Stimulated activated naive CD8-positive, alpha-beta T cell treated with anti-CD3 and anti-CD28 coated beads, Interleukin-15, Interleukin-2, amounts not matched to agents 100 ng/mL and 50 ng/mL, for 24 hours (primary cell): Measurements from ENCODE around the gene ERVFRD-1.

Experiments
- H3K27ac Mint-ChIP-seq: one replicate; pipeline ENCODE4 v1.8.0; 2021; ENCODE audit warnings: mild to moderate bottlenecking, mixed read lengths
- H3K27me3 Mint-ChIP-seq: one replicate; pipeline ENCODE4 v1.8.0; 2021; ENCODE audit warnings: mixed read lengths
- H3K36me3 Mint-ChIP-seq: one replicate; pipeline ENCODE4 v1.8.0; 2021; ENCODE audit warnings: low read depth, mixed read lengths
- H3K4me1 Mint-ChIP-seq: one replicate; pipeline ENCODE4 v1.8.0; 2021; ENCODE audit warnings: low read depth, mixed read lengths
- H3K4me3 Mint-ChIP-seq: one replicate; pipeline ENCODE4 v1.8.0; 2021; ENCODE audit warnings: mild to moderate bottlenecking, mixed read lengths
- H3K9me3 Mint-ChIP-seq: one replicate; pipeline ENCODE4 v1.8.0; 2021; ENCODE audit warnings: mixed read lengths

The ERVFRD-1 gene, protein sequence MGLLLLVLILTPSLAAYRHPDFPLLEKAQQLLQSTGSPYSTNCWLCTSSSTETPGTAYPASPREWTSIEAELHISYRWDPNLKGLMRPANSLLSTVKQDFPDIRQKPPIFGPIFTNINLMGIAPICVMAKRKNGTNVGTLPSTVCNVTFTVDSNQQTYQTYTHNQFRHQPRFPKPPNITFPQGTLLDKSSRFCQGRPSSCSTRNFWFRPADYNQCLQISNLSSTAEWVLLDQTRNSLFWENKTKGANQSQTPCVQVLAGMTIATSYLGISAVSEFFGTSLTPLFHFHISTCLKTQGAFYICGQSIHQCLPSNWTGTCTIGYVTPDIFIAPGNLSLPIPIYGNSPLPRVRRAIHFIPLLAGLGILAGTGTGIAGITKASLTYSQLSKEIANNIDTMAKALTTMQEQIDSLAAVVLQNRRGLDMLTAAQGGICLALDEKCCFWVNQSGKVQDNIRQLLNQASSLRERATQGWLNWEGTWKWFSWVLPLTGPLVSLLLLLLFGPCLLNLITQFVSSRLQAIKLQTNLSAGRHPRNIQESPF

DNA sequence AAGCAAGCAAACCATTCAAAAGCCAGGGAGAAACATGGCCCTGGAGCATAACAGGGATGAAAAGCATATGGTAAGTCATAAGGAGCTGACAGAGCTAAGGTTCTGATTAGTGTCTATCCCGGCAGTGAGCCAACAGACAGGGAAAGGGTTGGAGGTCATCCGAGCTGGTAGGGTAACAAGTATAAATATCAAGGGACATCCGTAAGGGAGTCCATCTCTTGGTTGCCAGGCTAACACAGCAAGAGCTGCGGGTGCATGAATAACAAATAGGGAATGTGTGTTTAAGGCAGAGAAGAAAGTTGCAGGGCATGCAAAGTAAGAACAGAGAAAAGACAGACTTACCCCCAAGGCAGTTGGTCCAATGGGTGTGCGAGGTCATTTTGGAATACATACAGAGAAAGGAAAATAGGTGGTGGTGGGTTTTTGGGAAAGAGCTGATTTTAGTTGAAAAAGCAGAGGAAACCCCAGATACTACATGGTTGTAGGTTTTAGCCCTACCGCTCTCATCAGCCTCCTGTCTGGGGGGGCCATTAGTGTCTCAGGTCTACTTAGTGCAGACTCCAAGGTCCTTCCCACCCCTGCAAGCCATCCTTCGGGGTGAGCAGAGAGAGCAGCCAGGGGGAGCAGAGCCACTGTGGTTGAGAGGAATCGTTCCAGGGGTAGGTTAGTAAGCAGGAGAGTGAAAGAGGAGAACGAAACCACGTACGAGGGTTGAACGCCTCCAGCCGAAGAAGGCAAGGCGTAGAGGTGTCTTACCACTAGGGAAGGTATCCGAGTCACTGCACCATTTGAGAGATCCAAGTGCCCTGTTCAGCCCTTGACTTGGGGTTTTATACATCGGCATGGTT is at the start of gene ERVFRD-1:
ERVFRD-1 (minus strand) TSS at position 805 of the 848 bp plus-strand sequence. CDS start 6,415 bp downstream, outside the sequence.
- H3K9me3 Mint-ChIP-seq: no peaks in the 10 kb centered on the region
- peak within 1 kb of the TSS; percentile 55 for H3K27ac Mint-ChIP-seq
- peak within 1 kb of the TSS; percentile 47 for H3K4me3 Mint-ChIP-seq
- peaks cover 24% of the 10 kb centered on the region for H3K4me1 Mint-ChIP-seq
- H3K27me3 Mint-ChIP-seq: no peaks in the 10 kb centered on the region
- H3K36me3 Mint-ChIP-seq: peaks cover 23% of the 10 kb centered on the region

DNA sequence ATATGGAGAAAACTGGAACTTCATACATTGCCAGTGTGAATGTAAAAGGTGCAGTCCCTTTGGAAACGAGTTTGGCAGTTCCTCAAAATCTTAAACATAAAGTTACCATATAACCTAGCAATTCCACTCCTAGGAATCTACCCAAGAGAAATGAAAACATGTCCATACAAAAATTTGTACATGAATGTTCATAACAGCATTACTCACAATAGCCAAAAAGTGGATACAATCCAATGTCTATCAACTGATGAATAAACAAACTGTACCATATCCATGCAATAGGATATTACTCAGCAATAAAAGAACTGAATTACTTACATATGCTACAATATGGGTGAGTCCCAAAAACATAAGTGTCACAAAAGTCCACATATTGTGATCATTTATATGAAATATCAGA is 48.7 kb upstream of the ERVFRD-1 start:
- H3K36me3 Mint-ChIP-seq: no peaks in the 10 kb centered on the region
- H3K4me1 Mint-ChIP-seq: peaks cover 13% of the 10 kb centered on the region
- H3K27ac Mint-ChIP-seq: no peak overlapping the region
- no peaks in the 10 kb centered on the region for H3K9me3 Mint-ChIP-seq
- H3K27me3 Mint-ChIP-seq: peaks cover 4% of the 10 kb centered on the region
- no peak overlapping the region for H3K4me3 Mint-ChIP-seq

DNA sequence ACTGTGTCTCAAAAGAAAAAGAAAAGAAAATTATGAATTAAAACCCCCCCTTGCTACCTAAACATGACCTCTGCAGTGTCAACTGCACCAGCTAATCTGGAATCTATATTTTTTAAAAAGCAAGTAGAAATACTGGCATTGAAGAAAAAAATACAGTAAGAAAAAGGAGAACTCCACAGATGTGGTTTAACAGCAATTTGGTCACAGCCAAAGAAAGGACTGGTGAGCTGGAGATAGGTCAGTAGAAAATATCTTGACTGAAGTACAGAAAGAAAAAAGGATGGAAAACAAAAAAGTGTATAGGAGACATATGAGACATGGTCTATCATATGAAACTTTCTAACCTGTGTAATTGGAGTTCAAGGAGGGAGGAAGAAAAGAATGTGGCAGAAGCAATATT is 44.1 kb upstream of the ERVFRD-1 start:
- Mint-ChIP-seq H3K4me3 (no peak overlapping the region), H3K9me3 (no peaks in the 10 kb centered on the region), H3K27me3 (peaks cover 13% of the 10 kb centered on the region), H3K36me3 (no peaks in the 10 kb centered on the region), H3K4me1 (peaks cover 7% of the 10 kb centered on the region), H3K27ac (no peak overlapping the region)

DNA sequence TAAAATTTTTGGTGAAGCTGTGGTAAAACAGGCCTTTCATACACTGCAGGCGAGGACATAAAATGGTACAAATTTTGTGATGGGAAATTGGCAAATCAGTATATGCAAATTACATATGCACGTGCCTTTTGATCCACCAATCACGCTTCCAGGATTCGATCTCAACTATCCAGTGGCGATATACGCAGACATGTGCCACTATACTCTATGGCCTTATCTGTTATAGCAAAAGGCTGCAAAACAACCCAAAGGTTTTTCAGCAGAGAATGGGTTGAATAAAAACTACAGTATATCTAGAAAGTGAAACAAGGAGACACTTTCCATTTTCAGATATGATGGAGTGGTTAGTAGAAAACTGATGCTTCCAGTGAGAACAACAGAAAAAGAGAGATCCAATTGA is 41.9 kb upstream of the ERVFRD-1 start:
- Mint-ChIP-seq H3K9me3 (no peaks in the 10 kb centered on the region), H3K27ac (no peak overlapping the region)

DNA sequence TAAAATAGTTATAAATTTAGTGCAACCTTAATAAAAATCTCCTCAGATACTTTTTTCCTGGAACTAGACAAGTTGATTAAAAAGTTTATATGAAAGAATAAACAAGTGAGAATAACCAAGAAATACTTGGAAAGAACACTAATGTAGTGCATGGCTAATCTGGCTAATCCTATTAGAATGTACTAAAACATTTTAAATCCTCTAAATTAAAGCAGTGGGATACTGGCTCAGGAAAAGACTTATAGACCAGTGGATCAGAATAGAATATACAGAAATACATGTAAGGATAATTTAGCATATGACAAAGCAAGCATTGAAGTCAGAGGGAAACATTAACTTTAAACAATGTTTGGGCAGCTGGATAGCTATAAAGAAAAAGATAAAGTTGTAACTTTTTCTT is 41.1 kb upstream of the ERVFRD-1 start:
- Mint-ChIP-seq H3K27ac (no peak overlapping the region), H3K4me1 (peaks cover 7% of the 10 kb centered on the region), H3K9me3 (no peaks in the 10 kb centered on the region), H3K4me3 (no peak overlapping the region), H3K36me3 (no peaks in the 10 kb centered on the region), H3K27me3 (peaks cover 13% of the 10 kb centered on the region)

More for the DNA sequence above, 41.9 kb upstream of the ERVFRD-1 start:
- H3K4me3 Mint-ChIP-seq: peak overlapping the region; percentile 59
- H3K4me1 Mint-ChIP-seq: peaks cover 7% of the 10 kb centered on the region
- H3K36me3 Mint-ChIP-seq: no peaks in the 10 kb centered on the region
- peaks cover 13% of the 10 kb centered on the region for H3K27me3 Mint-ChIP-seq

DNA sequence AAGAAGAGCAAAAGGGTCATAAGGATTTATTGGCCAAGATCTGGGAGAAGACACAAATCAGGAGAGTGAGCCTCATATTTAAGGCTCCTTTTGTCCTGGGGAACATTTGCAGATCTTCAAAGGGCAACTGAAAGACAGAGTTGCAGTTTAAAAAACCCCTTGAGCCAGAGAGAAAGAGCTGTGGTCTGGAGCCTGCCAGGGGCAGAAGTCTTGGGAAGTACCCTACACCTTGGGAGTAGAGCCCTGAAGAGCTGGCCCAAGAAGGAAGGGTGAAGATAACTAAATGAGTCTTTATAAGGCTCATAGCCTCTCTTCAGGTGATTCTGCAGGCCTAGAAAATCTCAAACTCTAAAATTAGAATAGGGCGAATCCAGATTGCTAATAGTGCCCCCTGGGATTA is 40.0 kb upstream of the ERVFRD-1 start:
- no peaks in the 10 kb centered on the region for H3K36me3 Mint-ChIP-seq
- peaks cover 7% of the 10 kb centered on the region for H3K4me1 Mint-ChIP-seq
- H3K4me3 Mint-ChIP-seq: no peak overlapping the region
- peaks cover 12% of the 10 kb centered on the region for H3K27me3 Mint-ChIP-seq
- no peaks in the 10 kb centered on the region for H3K9me3 Mint-ChIP-seq
- H3K27ac Mint-ChIP-seq: no peak overlapping the region

DNA sequence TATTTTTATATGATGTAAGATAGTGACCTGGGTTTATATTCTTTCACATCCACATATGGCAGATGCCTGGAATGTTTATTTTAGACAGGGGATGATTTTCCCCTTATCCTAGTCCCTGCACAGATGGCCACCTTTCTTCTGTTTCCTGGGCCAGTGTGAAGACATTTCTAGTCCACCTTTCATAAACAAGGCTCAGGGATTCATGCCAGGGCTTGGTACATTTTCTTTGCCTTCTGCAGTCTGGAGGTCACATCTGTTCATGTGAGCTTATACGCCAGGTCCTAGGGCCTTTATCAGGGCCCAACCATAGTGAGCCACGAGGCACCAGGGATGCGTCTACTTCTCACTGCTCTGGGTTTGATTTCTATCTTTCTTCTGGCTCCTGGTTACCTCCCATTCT is 38.0 kb upstream of the ERVFRD-1 start:
- H3K4me1 Mint-ChIP-seq: peaks cover 8% of the 10 kb centered on the region
- H3K9me3 Mint-ChIP-seq: no peaks in the 10 kb centered on the region
- peaks cover 5% of the 10 kb centered on the region for H3K27me3 Mint-ChIP-seq
- H3K36me3 Mint-ChIP-seq: no peaks in the 10 kb centered on the region
- H3K27ac Mint-ChIP-seq: no peak overlapping the region
- H3K4me3 Mint-ChIP-seq: no peak overlapping the region

DNA sequence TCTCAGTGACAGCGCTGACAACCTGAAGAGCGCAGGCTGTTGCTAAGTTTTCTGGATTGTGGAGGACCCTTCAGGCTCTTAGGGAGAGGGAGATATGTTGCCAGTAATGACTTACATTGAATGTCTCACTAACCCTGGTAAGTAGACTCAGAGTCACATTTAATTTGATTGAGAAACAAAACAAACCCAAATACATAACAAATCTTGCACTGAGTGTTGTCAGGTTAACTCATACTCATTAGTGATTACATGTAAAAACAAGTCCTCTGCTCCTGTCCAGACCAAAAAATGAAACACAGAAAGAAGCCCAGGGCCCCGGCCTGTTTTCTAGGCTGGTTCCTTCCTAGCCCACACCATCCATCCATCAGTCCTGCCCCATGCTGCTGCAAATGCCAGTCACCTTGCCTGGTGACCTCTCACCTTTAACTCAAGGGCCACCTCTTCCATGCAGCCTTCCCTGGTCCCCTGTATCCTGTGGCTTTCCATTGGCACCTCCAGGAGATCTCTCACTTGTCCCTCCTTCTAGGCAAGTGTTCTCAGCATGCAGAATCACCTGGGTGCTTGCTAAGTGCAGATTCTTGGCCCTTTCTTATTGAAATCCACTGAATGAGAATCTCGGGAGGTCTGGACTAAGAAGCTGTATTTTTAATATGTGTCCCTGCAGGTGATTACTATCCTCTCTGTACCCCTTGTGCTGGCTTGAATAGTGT is 34.7 kb upstream of the ERVFRD-1 start:
- no peak overlapping the region for H3K4me3 Mint-ChIP-seq
- no peaks in the 10 kb centered on the region for H3K36me3 Mint-ChIP-seq
- H3K4me1 Mint-ChIP-seq: peaks cover 13% of the 10 kb centered on the region
- H3K27me3 Mint-ChIP-seq: no peaks in the 10 kb centered on the region
- no peaks in the 10 kb centered on the region for H3K9me3 Mint-ChIP-seq
- no peak overlapping the region for H3K27ac Mint-ChIP-seq

DNA sequence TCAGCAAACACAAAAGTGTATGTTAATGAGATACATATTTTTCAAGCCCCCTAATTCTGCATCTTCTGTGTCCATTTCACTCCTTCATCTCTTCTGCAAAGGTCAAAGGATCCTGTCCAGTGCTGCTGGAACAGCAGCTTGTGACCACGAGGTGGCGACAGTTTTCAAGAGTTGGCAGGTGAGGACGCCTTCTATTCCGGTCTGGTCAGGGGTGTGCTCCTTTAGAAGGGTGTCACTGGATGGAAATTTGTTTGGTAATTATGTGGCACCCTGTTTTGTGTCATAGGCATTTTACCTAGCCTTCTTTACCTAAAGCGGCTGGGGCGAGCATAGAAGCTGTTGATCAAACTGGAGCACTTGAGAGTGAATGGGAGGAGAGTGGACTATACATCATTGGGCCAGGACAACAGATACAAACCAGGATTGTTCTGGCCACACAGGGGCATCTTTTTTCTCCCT is 32.9 kb upstream of the ERVFRD-1 start:
- Mint-ChIP-seq H3K4me3 (no peak overlapping the region), H3K4me1 (peaks cover 26% of the 10 kb centered on the region), H3K9me3 (no peaks in the 10 kb centered on the region), H3K27me3 (no peaks in the 10 kb centered on the region), H3K27ac (peak overlapping the region; percentile 0), H3K36me3 (no peaks in the 10 kb centered on the region)

DNA sequence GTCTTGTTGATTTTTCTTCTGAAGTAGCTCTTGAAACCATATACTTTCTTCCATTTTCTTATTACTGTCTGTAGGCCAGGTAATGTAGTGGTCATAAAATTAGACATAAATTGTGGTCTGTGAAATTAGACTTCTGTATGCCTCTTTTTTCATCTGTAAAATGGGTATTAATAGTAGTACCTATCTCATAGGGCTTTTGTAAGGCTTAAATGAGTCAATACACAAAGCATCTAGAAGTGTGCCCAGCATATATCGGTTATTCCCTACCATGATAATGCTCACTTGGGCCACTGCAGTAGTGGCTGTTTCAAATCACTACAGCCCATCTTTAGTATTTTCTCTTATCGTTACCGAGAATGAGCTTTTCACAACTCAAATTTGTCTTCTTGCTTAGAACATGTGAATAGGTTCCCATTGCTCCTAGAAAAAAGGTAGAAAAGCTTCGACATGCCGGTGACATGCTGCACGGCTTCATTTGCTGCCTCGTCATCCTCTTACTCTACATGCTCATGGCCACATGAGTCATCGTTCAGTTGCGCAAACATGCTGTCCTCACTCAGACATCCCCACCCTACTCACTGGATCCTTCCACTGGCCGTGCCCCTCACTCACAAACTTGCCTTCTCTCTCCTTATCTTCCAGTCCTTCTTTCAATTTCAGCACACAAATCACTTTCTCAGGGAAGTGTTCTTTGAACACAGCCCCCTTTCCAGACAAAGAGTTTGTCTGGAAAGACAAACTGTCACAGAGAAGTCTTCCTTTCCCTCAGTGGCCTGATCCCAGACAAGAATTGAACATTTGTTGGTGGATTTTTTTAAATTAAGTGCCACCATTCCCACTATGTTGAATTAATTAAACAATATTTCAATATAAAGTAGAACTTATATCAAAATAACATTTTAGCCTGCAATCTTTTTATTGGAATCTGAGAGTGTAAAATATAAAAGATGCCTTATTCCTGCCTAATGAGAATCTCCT is 32.2 kb upstream of the ERVFRD-1 start:
- H3K4me3 Mint-ChIP-seq: no peak overlapping the region
- H3K27me3 Mint-ChIP-seq: no peaks in the 10 kb centered on the region
- H3K4me1 Mint-ChIP-seq: peaks cover 33% of the 10 kb centered on the region
- peaks cover 5% of the 10 kb centered on the region for H3K36me3 Mint-ChIP-seq
- H3K27ac Mint-ChIP-seq: peak overlapping the region; percentile 38
- H3K9me3 Mint-ChIP-seq: no peaks in the 10 kb centered on the region

DNA sequence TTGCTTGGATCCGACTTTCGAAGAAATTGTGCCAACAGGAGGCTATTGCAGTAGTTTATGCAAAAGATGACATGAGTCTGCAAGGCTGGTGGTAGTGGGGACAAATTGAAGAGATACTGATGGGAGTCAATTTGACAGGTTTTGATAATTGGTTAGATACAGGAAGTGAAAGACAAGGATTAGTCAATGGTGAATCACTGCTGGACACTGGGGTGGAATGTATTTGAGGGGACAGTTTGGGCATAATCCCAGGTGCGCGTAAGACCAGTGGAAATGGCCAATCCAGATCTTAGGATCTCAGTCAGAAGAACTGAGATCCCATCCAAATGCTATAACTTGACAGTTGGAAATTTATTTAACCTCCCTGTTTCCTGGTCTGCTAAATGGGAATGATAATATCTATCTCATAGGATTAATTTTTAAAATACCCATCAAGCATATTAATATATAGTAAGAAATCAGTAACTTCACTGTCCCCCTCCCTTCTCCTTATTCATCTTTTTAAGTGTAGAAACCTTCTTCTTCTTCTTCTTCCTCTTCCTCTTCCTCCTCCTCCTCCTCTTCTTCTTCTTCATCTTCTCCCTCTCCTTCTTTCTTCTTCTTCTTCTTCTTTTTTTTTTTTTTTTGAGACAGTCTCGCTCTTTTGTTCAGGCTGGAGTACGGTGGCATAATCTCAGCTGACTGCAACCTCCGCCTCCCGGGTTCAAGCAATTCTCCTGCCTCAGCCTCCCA is 30.9 kb upstream of the ERVFRD-1 start:
- H3K27ac Mint-ChIP-seq: no peak overlapping the region
- H3K36me3 Mint-ChIP-seq: peaks cover 5% of the 10 kb centered on the region
- H3K4me1 Mint-ChIP-seq: peaks cover 37% of the 10 kb centered on the region
- no peaks in the 10 kb centered on the region for H3K9me3 Mint-ChIP-seq
- H3K27me3 Mint-ChIP-seq: no peaks in the 10 kb centered on the region
- no peak overlapping the region for H3K4me3 Mint-ChIP-seq

DNA sequence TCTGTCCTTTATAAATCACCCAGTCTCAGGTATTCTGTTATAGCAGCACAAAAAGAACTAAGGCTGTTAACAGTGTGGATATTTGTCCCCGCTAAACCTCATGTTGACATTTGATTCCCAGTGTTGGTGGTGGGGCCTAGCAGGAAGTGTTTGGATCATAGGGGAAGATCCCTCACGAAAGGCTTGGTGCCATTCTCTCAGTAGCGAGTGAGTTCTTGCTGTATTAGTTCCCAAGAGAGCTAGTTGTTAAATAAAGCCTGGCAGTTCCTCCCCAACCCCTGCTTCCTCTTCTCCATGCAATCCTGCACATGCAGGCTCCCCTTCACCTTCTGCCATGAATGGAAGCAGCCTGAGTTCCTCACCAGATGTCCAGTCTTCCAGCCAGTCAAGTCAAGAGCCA is 29.8 kb upstream of the ERVFRD-1 start:
- peaks cover 5% of the 10 kb centered on the region for H3K36me3 Mint-ChIP-seq
- no peak overlapping the region for H3K4me3 Mint-ChIP-seq
- H3K9me3 Mint-ChIP-seq: no peaks in the 10 kb centered on the region
- H3K4me1 Mint-ChIP-seq: peaks cover 37% of the 10 kb centered on the region
- no peak overlapping the region for H3K27ac Mint-ChIP-seq
- no peaks in the 10 kb centered on the region for H3K27me3 Mint-ChIP-seq

DNA sequence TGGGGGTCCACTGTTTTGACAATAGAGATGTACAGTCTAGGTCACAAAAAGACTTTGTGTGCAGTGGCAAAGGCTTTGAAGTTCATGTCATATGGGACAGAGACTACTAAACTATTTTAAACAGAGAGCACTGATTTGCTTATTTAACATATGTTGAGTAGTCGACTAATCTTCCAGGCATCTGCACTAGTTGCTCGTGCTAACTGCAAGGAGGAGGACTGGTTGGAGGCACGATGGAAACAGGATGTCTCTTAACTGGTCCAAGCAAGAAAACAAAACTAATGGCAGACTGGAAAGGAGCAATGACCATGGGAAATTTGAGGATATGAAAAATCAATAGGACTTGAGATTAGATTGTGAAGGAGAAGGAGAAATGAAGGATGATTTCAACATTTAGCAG is 28.5 kb upstream of the ERVFRD-1 start:
- H3K4me1 Mint-ChIP-seq: peaks cover 38% of the 10 kb centered on the region
- H3K36me3 Mint-ChIP-seq: peaks cover 15% of the 10 kb centered on the region

More for the DNA sequence above, 28.5 kb upstream of the ERVFRD-1 start:
- Mint-ChIP-seq H3K27me3 (no peaks in the 10 kb centered on the region), H3K27ac (no peak overlapping the region), H3K4me3 (no peak overlapping the region), H3K9me3 (no peaks in the 10 kb centered on the region)
